Measurements from ENCODE around the gene POLDIP3. TPM values are rescaled to one million over a fixed set of nuclear protein-coding genes. Genes with fewer than 3 reads are reported as not detected.

The POLDIP3 gene
- total RNA-seq, 1 donor from 2014 or later, result 77.9 TPM

- intact Hi-C loops (cut with micrococcal nuclease), result no loop called here
- Mint-ChIP-seq H3K27me3 (ENCODE audit: insufficient read depth) (no peaks in the 10 kb centered on the region), H3K36me3 (ENCODE audit: low read depth) (peaks cover 8% of the 10 kb centered on the region), H3K4me3 (no peak overlapping the region), H3K27ac (no peak overlapping the region), H3K4me1 (ENCODE audit: low read depth) (no peaks in the 10 kb centered on the region), H3K9me3 (no peaks in the 10 kb centered on the region)
- no peak for DNase-seq (ENCODE audit: low spot score)
Measured at GRCh38 chr22:42633013-42633412, 18.3 kb upstream of the POLDIP3 start.

GRCh38 chr22:42632096-42632495 lies 17.4 kb upstream of the POLDIP3 start:
- Mint-ChIP-seq H3K9me3 (no peaks in the 10 kb centered on the region), H3K36me3 (ENCODE audit: low read depth) (peaks cover 8% of the 10 kb centered on the region), H3K27me3 (ENCODE audit: insufficient read depth) (no peaks in the 10 kb centered on the region), H3K27ac (no peak overlapping the region), H3K4me3 (no peak overlapping the region), H3K4me1 (ENCODE audit: low read depth) (no peaks in the 10 kb centered on the region)
- DNase-seq (ENCODE audit: low spot score), result no peak
- intact Hi-C loops (cut with micrococcal nuclease), result no loop called here

DNA sequence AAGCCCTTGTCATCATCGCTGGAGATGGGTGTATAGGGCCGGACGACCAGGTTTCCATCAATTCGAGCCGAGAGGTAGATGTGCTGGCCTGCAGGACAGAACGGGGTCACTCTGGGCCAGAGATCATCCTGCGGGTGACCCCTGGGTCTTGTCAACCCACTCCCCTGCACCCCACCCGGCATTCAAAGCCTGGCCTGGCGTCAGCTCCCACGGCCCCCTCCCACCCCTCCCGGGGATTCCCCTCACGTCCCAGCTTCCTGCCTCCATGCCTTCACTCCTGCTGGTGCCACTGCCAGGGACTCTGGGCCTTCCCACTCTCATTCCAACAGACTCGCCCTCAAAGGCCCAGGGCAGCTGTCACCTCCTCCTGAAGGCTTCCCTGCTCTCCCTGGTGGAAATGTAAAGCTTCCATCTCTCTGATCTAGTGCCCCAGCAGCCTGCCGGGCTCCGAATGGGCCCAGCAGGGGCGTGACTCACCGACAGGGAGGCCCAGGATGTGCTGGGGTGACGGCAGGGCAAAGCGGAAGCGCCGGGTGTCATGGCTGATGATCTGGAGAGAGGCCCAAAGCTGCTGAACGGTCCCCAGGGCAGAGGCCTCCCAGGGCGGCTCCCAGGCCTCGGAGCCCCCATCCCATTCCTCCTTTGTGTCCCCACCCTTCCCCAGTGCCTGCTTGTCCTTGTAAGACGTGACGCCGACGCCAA lies 16.4 kb upstream of the POLDIP3 start:
- H3K27ac Mint-ChIP-seq, result no peak overlapping the region
- peaks cover 8% of the 10 kb centered on the region for H3K36me3 Mint-ChIP-seq (ENCODE audit: low read depth)
- H3K27me3 Mint-ChIP-seq (ENCODE audit: insufficient read depth), result no peaks in the 10 kb centered on the region
- H3K4me1 Mint-ChIP-seq (ENCODE audit: low read depth), result no peaks in the 10 kb centered on the region
- no peaks in the 10 kb centered on the region for H3K9me3 Mint-ChIP-seq
- DNase-seq (ENCODE audit: low spot score), result no peak
- intact Hi-C loops (cut with micrococcal nuclease), result no loop called here
- H3K4me3 Mint-ChIP-seq, result no peak overlapping the region

- DNase-seq (ENCODE audit: low spot score), result no peak
- Mint-ChIP-seq H3K36me3 (ENCODE audit: low read depth) (peaks cover 9% of the 10 kb centered on the region), H3K4me3 (no peak overlapping the region), H3K27ac (no peak overlapping the region), H3K9me3 (no peaks in the 10 kb centered on the region), H3K27me3 (ENCODE audit: insufficient read depth) (no peaks in the 10 kb centered on the region), H3K4me1 (ENCODE audit: low read depth) (no peaks in the 10 kb centered on the region)
- intact Hi-C loops (cut with micrococcal nuclease), result no loop called here
Measured at GRCh38 chr22:42630211-42630610, 15.5 kb upstream of the POLDIP3 start.

DNA sequence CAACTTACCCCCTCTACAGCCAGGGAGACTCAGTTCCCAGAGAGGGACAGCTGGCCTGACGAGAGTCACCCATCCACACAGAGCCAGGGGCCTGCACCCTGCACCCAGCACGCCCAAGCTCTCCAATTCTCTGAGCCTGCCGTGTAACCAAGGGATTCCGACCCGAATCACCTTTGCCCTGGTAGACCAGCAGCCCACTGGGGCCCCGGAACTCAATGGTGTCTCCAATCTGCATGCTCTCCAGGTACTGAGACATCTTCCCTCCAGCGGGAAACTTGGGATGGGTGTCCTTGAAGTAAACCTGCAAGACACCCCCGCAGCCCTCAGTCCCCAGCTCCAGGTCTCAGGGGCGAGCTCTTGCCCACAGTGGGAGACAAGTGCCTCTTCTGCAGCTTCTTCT lies 13.3 kb upstream of the POLDIP3 start:
- H3K9me3 Mint-ChIP-seq, result no peaks in the 10 kb centered on the region
- no peak overlapping the region for H3K4me3 Mint-ChIP-seq
- H3K27me3 Mint-ChIP-seq (ENCODE audit: insufficient read depth), result no peaks in the 10 kb centered on the region
- no peak overlapping the region for H3K27ac Mint-ChIP-seq
- intact Hi-C loops (cut with micrococcal nuclease), result no loop called here
- H3K4me1 Mint-ChIP-seq (ENCODE audit: low read depth), result no peaks in the 10 kb centered on the region
- no peak for DNase-seq (ENCODE audit: low spot score)
- H3K36me3 Mint-ChIP-seq (ENCODE audit: low read depth), result peaks cover 9% of the 10 kb centered on the region

GRCh38 chr22:42626951-42627625 lies 12.4 kb upstream of the POLDIP3 start:
- no peak overlapping the region for H3K27ac Mint-ChIP-seq
- H3K27me3 Mint-ChIP-seq (ENCODE audit: insufficient read depth), result no peaks in the 10 kb centered on the region
- no peaks in the 10 kb centered on the region for H3K9me3 Mint-ChIP-seq
- no peak for DNase-seq (ENCODE audit: low spot score)
- H3K36me3 Mint-ChIP-seq (ENCODE audit: low read depth), result peaks cover 4% of the 10 kb centered on the region
- H3K4me1 Mint-ChIP-seq (ENCODE audit: low read depth), result no peaks in the 10 kb centered on the region
- H3K4me3 Mint-ChIP-seq, result no peak overlapping the region
- intact Hi-C loops (cut with micrococcal nuclease), result no loop called here

- H3K36me3 Mint-ChIP-seq (ENCODE audit: low read depth), result peaks cover 7% of the 10 kb centered on the region
- H3K27me3 Mint-ChIP-seq (ENCODE audit: insufficient read depth), result no peaks in the 10 kb centered on the region
- no peak overlapping the region for H3K4me3 Mint-ChIP-seq
- intact Hi-C loops (cut with micrococcal nuclease), result no loop called here
- no peak overlapping the region for H3K27ac Mint-ChIP-seq
- peaks cover 3% of the 10 kb centered on the region for H3K4me1 Mint-ChIP-seq (ENCODE audit: low read depth)
- no peak for DNase-seq (ENCODE audit: low spot score)
- no peaks in the 10 kb centered on the region for H3K9me3 Mint-ChIP-seq
Measured at GRCh38 chr22:42626431-42626830, 11.7 kb upstream of the POLDIP3 start.

DNA sequence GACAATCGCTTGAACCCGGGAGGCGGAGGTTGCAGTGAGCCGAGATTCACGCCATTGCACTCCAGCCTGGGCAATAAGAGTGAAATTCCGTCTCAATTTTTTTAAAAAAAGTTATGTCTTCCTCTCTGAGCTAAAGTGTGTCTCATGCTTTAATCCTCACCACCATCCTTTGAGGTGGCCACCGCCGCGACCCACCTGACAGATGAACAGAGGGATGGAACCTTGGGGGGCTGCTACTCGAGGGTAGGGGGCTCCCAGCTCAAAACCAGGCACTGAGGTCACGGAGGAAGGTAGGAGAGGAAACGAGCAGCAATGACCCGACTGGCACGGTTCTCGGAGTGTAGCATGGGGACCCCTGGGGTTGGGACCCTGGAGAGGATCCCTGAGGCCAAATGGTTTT lies 10.7 kb upstream of the POLDIP3 start:
- peaks cover 8% of the 10 kb centered on the region for H3K36me3 Mint-ChIP-seq (ENCODE audit: low read depth)
- no peaks in the 10 kb centered on the region for H3K9me3 Mint-ChIP-seq
- DNase-seq (ENCODE audit: low spot score), result no peak

DNA sequence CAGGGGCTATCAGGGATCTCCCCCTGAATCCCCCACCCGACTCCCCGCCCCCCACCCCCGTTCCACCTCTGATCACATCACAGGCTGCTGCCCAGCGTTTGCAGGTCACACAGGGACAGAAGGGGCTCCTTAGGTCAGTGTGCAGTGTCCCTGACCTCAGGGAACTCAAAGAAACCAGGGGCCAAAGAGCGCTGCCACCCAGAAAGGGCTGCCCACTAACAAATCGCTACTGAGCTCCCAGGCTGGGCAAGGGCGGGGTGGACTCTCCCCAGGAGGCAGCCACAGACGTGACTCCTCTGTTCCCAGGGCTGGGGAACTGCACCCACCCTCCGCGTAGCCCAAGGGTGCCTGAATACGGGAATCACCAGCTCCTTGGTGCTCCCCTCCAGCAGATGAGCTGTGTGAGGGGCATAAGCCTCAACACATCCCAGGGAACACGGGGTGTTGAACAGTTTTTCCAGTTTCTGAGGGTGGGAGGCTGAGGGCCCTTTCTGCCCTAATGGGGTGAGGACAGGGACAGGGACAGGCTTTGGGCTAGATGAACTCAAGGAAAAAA lies 9.9 kb upstream of the POLDIP3 start:
- intact Hi-C loops (cut with micrococcal nuclease), result loop anchor here (5.0 kb wide), 1 partner anchor 38 kb away; no protein-coding TSS in a partner anchor
- no peak for DNase-seq (ENCODE audit: low spot score)
- H3K4me3 Mint-ChIP-seq, result no peak overlapping the region
- no peaks in the 10 kb centered on the region for H3K27me3 Mint-ChIP-seq (ENCODE audit: insufficient read depth)
- no peaks in the 10 kb centered on the region for H3K9me3 Mint-ChIP-seq
- no peak overlapping the region for H3K27ac Mint-ChIP-seq
- peaks cover 6% of the 10 kb centered on the region for H3K4me1 Mint-ChIP-seq (ENCODE audit: low read depth)
- H3K36me3 Mint-ChIP-seq (ENCODE audit: low read depth), result peaks cover 8% of the 10 kb centered on the region

More for the DNA sequence above, 10.7 kb upstream of the POLDIP3 start:
- H3K27ac Mint-ChIP-seq, result no peak overlapping the region
- H3K4me1 Mint-ChIP-seq (ENCODE audit: low read depth), result peaks cover 6% of the 10 kb centered on the region
- no peak overlapping the region for H3K4me3 Mint-ChIP-seq
- H3K27me3 Mint-ChIP-seq (ENCODE audit: insufficient read depth), result no peaks in the 10 kb centered on the region
- intact Hi-C loops (cut with micrococcal nuclease), result no loop called here

GRCh38 chr22:42623756-42624441 lies 9.2 kb upstream of the POLDIP3 start:
- Mint-ChIP-seq H3K9me3 (no peaks in the 10 kb centered on the region), H3K4me1 (ENCODE audit: low read depth) (peaks cover 6% of the 10 kb centered on the region), H3K27ac (no peak overlapping the region), H3K4me3 (no peak overlapping the region), H3K27me3 (ENCODE audit: insufficient read depth) (no peaks in the 10 kb centered on the region), H3K36me3 (ENCODE audit: low read depth) (peaks cover 8% of the 10 kb centered on the region)
- intact Hi-C loops (cut with micrococcal nuclease), result loop anchor here (5.0 kb wide), 1 partner anchor 38 kb away; no protein-coding TSS in a partner anchor
- DNase-seq (ENCODE audit: low spot score), result no peak

DNA sequence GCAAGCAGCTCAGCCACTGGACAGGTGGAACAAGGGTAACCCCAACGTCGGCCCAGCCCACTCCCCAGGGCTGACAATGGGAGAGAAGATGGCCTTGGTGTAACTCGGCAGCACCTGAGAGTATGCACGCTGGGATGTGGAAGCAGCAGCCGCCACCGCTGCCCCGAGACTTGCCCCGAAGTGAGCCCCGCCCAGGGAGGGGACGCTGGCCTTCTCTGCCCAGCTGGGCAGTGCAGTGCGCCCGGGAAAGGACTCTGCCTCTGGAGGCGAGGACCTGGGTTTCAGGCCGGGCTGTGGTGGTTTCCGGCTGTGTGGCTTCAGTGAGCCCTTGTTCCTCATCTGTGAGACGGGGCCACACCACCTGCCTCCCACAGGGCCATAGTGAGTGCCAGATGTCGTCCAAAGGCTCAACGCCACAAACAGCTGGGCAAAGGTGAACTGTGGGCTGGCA lies 8.6 kb upstream of the POLDIP3 start:
- intact Hi-C loops (cut with micrococcal nuclease), result loop anchor here (5.0 kb wide), 1 partner anchor 39 kb away; no protein-coding TSS in a partner anchor
- no peaks in the 10 kb centered on the region for H3K27me3 Mint-ChIP-seq (ENCODE audit: insufficient read depth)
- no peak overlapping the region for H3K4me3 Mint-ChIP-seq
- H3K27ac Mint-ChIP-seq, result no peak overlapping the region
- no peak for DNase-seq (ENCODE audit: low spot score)
- H3K4me1 Mint-ChIP-seq (ENCODE audit: low read depth), result peaks cover 6% of the 10 kb centered on the region
- H3K36me3 Mint-ChIP-seq (ENCODE audit: low read depth), result peaks cover 8% of the 10 kb centered on the region
- no peaks in the 10 kb centered on the region for H3K9me3 Mint-ChIP-seq

GRCh38 chr22:42622061-42622710 lies 7.5 kb upstream of the POLDIP3 start:
- H3K4me3 Mint-ChIP-seq, result no peak overlapping the region
- H3K4me1 Mint-ChIP-seq (ENCODE audit: low read depth), result peaks cover 6% of the 10 kb centered on the region
- no peak for DNase-seq (ENCODE audit: low spot score)
- H3K27ac Mint-ChIP-seq, result no peak overlapping the region
- H3K9me3 Mint-ChIP-seq, result no peaks in the 10 kb centered on the region
- intact Hi-C loops (cut with micrococcal nuclease), result loop anchor here (5.0 kb wide), 1 partner anchor 40 kb away; no protein-coding TSS in a partner anchor
- H3K27me3 Mint-ChIP-seq (ENCODE audit: insufficient read depth), result no peaks in the 10 kb centered on the region
- peaks cover 8% of the 10 kb centered on the region for H3K36me3 Mint-ChIP-seq (ENCODE audit: low read depth)
